ENCODE measurements around the gene TFIP11. TPM values are rescaled to one million over a fixed set of nuclear protein-coding genes. Genes with fewer than 3 reads are reported as not detected.

The TFIP11 gene
- total RNA-seq, 1 donor from 2014 or later: 23.1 TPM

- Histone ChIP-seq H3K9me3 (no peaks in the 10 kb centered on the region), H3K27ac (no peak overlapping the region), H3K4me1 (peaks cover 39% of the 10 kb centered on the region), H3K36me3 (peaks cover 0 to 35% of the 10 kb centered on the region in 2 donors), H3K4me3 (no peak overlapping the region), H3K27me3 (no peaks in the 10 kb centered on the region)
- TF ChIP-seq, protein P1, sequence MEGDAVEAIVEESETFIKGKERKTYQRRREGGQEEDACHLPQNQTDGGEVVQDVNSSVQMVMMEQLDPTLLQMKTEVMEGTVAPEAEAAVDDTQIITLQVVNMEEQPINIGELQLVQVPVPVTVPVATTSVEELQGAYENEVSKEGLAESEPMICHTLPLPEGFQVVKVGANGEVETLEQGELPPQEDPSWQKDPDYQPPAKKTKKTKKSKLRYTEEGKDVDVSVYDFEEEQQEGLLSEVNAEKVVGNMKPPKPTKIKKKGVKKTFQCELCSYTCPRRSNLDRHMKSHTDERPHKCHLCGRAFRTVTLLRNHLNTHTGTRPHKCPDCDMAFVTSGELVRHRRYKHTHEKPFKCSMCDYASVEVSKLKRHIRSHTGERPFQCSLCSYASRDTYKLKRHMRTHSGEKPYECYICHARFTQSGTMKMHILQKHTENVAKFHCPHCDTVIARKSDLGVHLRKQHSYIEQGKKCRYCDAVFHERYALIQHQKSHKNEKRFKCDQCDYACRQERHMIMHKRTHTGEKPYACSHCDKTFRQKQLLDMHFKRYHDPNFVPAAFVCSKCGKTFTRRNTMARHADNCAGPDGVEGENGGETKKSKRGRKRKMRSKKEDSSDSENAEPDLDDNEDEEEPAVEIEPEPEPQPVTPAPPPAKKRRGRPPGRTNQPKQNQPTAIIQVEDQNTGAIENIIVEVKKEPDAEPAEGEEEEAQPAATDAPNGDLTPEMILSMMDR (IDR thresholded peaks at IDR 0.05): no peak
- TF ChIP-seq POLR2A (IDR thresholded peaks at IDR 0.05) (no peak), POLR2AphosphoS5 (IDR thresholded peaks at IDR 0.05; ENCODE audit: insufficient read depth in 1 of 2, low read depth in 1 of 2) (no peak)
- no peak for DNase-seq (ENCODE audit: extremely low spot score in 2 of 2)
- intact Hi-C loops (cut with DNase I): no loop called here
Measured at GRCh38 chr22:26477341-26477731, 34.9 kb downstream of the TFIP11 start.

DNA sequence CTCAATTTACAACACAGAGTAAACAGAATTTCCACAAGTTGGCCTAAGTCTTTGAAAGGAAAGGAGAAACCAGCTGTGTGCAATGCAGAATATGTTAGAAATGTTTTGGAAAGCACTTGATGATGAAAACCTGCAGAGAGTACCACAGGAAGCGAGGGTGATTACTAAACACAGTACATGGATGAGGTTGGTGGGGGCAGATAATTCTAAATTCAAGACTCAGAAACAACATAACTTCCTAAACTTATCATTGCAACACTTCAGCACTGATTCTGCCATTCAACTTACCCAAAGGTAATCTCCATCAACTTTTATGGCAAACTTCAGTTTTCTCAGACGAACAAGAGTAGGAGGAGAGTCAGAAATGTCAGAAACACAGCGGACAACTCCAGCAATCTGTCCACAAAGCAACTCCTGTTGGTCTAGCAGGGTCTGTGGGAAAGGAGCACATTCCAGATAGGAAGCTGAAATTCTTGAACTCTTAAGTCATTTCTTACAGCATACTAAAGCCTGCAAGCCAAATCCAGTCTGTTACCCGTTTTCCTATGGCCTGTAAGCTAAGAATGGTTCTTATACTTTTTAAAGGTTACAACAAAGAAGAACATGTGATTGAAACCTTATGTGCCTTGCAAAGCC is 35.5 kb downstream of the TFIP11 start:
- H3K9me3 ChIP-seq: no peaks in the 10 kb centered on the region
- intact Hi-C loops (cut with DNase I): no loop called here
- TF ChIP-seq, protein P1 (IDR thresholded peaks at IDR 0.05): no peak
- TF ChIP-seq POLR2AphosphoS5 (IDR thresholded peaks at IDR 0.05; ENCODE audit: insufficient read depth in 1 of 2, low read depth in 1 of 2) (no peak), POLR2A (IDR thresholded peaks at IDR 0.05) (no peak)
- no peak for DNase-seq (ENCODE audit: extremely low spot score in 2 of 2)
- no peaks in the 10 kb centered on the region for H3K27me3 ChIP-seq
- H3K4me1 ChIP-seq: peaks cover 34% of the 10 kb centered on the region
- H3K36me3 ChIP-seq: peaks cover 0 to 40% of the 10 kb centered on the region in 2 donors
- H3K4me3 ChIP-seq: no peak overlapping the region
- no peak overlapping the region for H3K27ac ChIP-seq

DNA sequence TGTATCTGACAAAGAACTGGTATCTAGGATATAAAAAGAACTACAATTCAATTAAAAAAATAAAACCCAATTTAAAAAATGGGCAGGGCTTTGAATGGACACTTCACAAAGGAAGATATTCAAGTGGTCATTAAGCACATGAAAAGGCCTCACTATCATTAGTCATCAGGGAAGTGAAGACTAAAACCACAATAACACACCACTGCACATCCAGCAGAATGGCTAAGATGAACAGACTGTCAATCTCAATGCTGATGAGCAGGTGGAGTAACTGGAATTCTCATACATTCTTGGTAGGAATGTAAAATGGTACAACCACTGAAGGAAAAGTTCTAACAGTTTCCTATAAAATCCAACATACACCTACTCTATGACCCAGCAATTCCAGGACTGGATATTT is 37.6 kb downstream of the TFIP11 start:
- Histone ChIP-seq H3K27ac (no peak overlapping the region), H3K4me3 (no peak overlapping the region), H3K27me3 (no peaks in the 10 kb centered on the region), H3K9me3 (no peaks in the 10 kb centered on the region), H3K4me1 (peaks cover 12% of the 10 kb centered on the region), H3K36me3 (peaks cover 0 to 62% of the 10 kb centered on the region in 2 donors)
- DNase-seq (ENCODE audit: extremely low spot score in 2 of 2): no peak
- intact Hi-C loops (cut with DNase I): no loop called here
- TF ChIP-seq POLR2A (IDR thresholded peaks at IDR 0.05): no peak
- no peak for TF ChIP-seq POLR2AphosphoS5 (IDR thresholded peaks at IDR 0.05; ENCODE audit: insufficient read depth in 1 of 2, low read depth in 1 of 2)
- TF ChIP-seq, protein P1 (IDR thresholded peaks at IDR 0.05): no peak

DNA sequence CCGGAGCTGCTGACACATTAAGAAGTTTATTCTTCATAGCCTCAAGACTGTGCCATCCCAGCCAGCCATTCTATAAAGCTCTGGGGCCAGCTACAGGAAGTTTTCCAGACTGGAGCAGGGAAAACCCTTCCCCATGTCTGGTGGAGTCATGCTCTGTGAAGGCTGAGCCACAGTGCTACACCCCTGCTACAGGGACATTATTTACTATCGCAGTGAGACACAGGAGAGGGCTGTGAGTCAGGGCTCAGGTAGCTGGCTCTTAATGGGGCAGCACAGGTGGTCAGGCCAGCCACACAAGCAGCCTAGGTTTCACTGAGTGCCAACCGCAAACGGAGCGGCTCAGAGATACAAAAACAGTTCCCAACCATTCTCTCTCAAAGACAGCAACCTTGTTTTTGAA is 40.8 kb downstream of the TFIP11 start:
- no peaks in the 10 kb centered on the region for H3K27me3 ChIP-seq
- no peak overlapping the region for H3K4me3 ChIP-seq
- peaks cover 0 to 78% of the 10 kb centered on the region in 2 donors for H3K36me3 ChIP-seq
- TF ChIP-seq POLR2A (IDR thresholded peaks at IDR 0.05) (no peak), POLR2AphosphoS5 (IDR thresholded peaks at IDR 0.05; ENCODE audit: insufficient read depth in 1 of 2, low read depth in 1 of 2) (peak in 1 of 2 donors; percentile 26)
- H3K9me3 ChIP-seq: no peaks in the 10 kb centered on the region
- no peaks in the 10 kb centered on the region for H3K4me1 ChIP-seq
- intact Hi-C loops (cut with DNase I): no loop called here
- no peak overlapping the region for H3K27ac ChIP-seq
- DNase-seq (ENCODE audit: extremely low spot score in 2 of 2): no peak

DNA sequence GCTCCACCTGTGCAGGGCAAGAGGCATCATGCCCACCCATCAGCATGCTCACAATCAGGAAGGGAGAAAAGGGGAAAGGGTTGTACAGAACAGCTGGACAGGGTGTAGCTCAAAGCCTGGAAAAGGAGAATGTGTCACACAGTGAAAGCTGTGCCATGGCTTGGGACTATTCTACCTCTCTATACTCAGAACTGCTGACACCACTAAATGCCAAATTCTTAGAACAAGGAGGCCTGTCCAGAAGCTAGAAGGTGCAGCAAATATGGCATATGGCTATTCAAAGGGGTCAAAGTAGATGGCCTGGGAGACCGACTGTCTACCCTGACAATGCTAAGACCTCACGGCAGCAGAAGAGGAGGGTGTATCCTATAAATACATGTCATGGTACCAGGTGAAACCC is 41.5 kb downstream of the TFIP11 start:
- no peaks in the 10 kb centered on the region for H3K9me3 ChIP-seq
- intact Hi-C loops (cut with DNase I): no loop called here
- no peaks in the 10 kb centered on the region for H3K27me3 ChIP-seq
- no peak for DNase-seq (ENCODE audit: extremely low spot score in 2 of 2)
- no peaks in the 10 kb centered on the region for H3K4me1 ChIP-seq
- H3K4me3 ChIP-seq: no peak overlapping the region
- no peak for TF ChIP-seq POLR2AphosphoS5 (IDR thresholded peaks at IDR 0.05; ENCODE audit: insufficient read depth in 1 of 2, low read depth in 1 of 2)
- no peak for TF ChIP-seq POLR2A (IDR thresholded peaks at IDR 0.05)
- TF ChIP-seq, protein P1 (IDR thresholded peaks at IDR 0.05): no peak
- H3K27ac ChIP-seq: no peak overlapping the region
- peaks cover 0 to 78% of the 10 kb centered on the region in 2 donors for H3K36me3 ChIP-seq

Data from vagina (tissue), 2 donors.